ENCODE data around the gene NAT8L.

NAT8L gene

DNA sequence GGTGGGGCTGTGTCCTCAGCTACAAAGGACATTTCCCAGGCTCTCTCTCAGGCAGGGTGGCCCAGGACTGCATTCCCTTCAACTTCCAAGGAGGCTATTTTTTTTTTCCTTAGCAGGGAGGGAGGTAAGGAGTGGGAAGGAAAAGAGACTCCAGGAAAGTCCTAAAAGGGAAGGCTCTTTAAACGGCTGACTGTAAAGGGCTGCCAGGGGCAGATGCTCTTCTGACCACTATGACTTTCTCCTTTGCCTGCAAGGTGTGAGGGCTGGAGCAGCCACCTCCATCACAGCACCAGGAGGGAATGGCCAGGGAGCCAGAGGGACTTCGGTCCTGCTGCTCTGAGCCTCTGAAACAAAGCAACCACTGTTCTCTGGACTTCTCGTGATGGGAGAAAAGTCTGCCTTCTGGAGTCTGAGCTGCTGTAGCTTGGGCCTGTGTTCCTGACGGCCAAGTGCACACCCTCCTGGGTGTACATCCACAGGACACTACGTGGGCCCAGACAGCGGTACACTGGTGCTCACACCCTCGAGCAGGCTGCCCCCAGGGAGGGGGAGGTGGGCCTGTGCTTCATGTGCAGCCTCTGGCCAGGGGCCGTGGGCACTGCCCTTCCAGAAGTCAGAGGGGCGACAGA is 17.9 kb downstream of the NAT8L start:
- DNase-seq = no peak

DNA sequence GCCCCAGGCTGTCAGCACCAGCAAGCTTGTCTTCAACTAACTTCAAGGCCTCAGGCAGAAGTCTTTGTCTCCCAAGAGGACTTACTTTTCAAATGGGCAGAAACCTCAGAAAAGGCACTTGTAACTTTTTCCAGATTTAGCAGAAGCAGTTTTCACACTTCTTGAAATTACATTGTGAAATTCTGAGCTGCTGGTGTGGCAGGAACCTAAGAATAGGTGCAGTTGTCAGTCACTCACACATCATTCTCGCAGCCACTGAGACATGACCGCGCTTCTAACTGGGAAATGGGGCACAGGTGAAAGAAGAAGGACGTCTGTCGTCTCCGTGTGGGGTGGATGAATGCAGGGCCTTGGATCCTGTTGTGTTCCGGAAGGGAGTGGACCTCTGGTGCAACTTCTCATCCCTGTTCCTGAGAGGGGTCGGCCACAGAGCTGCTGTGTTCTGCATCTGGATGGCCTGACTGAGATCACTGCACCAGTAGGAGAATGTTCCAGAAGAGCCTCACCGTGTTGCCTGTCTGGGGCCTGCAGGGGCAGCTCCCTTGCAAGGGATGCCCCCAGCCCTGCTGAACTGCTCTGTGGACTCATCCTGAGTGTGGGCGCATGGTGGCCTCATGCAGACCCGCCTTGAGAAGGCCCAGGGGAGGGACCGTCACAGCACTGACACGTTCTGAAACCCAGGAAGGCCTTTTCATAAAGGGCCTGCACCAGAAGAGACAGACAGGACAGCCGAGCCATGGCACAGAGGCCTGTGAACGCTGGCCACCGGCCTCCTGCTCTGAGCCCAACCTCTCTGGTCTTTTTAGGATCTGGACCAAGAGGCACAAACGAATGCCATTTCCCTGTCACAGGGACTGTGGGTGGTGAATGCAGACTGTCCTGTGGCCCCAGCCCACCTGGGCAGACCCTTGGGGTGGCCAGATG is 18.7 kb downstream of the NAT8L start:
- DNase-seq = no peak

DNA sequence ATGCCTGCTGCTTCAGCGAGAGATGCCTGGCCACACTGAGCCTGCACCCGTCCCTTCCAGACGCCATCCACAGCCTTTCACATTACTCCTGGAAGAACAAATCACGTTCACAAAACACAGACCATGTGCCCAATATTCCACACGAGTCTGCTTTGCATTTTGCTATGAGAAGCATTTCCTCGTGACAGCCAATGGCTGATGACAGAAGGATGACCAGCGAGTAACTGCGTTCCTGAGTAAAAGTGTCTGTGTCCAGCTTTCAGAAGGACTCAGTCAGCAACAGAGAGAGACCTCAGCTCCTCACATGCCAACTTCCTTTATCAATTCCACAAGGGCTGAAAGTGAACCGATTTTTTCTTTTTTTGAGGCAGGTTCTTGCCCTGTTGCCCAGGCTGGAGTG is 19.5 kb downstream of the NAT8L start:
- no peak for DNase-seq

DNA sequence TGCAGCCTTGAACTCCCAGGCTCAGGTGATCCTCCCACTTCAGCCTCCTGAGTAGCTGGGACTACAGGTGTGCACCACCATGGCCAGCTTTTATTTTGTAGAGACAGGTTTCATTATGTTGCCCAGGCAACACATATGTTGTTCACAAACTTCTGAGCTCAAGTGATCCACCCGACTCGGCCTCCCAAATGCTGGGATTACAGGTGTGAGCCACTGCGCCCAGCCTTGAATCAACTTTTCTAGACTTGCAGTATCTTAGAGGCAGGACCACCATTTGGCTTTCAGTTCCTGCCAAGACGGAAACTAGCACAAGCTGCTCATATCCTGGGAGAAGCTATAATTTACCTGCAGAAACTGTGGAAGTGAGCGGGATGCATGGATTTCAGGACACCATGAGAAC is 19.9 kb downstream of the NAT8L start:
- DNase-seq = no peak

DNA sequence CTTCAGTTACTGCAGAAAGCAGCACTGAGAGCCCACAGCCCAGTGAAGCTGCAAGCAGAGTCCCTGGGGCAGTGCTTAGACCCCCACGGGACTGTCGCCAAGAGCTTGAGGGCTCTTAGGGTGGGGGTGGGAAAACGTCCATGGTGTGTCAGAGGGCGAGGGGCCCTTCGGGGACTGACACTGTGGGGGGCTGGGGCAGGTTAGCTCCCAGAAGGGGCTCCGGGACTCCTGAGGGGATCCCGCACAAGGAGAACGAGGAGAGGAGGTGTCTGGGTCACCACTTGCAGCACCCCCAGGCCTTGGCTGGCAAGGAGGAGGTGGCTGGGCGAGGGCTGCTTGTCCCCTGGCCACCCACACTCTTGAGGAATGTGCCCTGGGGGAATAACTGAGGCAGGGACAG is 20.8 kb downstream of the NAT8L start:
- DNase-seq = no peak

DNA sequence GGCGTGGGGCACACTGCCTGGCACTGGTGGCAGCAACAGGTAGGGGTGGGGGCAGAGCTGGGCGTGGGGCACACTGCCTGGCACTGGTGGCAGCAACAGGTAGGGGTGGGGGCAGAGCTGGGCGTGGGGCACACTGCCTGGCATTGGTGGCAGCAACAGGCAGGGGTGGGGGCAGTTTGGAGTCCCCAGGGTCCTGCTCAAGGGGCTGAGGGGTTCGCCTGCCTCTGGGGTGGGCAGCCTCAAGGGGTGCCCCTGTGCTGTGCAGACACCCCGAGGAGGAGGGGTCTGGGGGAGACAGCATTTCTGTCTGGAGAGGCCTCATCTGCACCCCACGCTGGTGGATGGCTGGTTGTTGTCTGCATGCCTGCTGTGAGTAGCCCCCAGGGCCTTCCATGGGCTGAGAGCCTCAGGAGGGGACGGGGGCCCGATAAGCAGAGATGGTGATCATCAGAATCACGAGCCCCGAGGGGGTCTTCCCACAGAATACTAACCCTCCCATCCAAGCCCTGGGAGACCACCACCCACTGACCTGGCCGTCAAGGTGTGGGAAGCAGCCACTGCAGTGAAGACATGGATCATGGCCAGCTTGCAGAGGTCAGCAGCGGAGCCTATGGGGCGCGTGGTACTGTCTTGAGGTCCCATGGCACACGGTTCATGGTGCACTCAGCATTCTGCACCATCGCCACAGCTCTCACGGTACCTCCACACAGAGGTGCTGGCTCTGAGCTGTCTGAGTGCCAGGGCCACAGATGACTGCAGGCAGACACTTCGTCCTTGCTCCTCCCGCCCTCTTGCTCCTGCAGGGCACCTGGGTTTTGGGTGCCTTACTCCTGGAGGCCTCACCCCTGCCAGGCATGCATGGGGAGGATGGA is 21.5 kb downstream of the NAT8L start:
- DNase-seq = no peak

DNA sequence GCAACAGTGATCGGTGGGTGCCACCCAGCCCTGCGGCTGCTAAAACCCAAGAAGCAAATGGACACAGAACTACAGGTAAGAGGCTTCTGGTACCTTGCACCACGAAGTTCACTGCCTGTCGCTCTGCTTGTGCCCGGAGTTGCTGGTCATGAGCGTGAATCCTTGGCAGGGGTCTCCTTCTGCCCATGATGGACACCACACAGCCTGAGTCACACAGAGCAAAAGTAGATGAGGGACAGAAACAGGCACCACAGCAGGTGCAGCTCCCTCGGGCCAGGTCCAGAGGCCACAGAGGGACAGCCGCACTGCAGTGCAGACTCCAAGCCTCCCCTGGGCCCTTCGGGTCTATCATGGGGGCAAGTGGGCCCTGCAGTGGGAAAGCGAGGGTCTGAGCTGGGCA is 22.4 kb downstream of the NAT8L start:
- DNase-seq = no peak

DNA sequence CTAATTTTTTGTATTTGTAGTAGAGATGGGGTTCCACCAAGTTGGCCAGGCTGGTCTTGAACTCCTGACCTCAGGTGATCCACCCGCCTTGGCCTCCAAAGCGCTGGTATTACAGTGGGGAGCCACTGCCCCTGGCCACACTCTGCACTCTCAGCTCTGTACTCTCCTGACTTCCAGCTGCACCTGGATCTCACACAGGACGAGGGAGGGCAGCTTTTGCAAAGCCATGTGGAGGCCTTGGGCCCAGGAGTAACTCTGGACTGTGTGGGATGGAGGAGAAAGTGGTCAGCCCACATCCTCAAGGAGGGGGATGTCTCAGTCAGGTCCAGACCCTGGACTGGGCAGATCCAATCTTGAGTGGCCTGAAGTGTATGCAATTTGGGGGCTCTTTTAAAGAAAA is 23.0 kb downstream of the NAT8L start:
- DNase-seq = no peak

DNA sequence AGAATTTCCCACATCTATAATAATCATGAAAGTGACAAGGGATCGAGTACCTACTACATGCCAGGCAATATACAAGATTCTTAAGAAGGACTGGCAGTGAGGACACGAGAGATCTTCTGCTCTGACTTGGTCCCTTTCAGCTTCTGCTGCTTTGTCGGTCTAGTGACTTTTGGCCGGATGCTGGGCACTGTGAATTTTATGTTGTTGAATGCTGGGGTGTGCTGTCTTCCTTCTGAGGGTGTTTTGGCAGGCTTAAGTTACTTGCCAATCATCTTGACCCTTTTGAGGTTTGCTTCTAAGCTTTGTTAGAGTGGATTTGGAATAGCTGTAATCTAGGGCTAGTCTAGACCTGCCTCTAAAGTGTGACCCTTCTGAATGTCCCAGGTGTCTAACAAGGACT is 23.5 kb downstream of the NAT8L start:
- no peak for DNase-seq

DNA sequence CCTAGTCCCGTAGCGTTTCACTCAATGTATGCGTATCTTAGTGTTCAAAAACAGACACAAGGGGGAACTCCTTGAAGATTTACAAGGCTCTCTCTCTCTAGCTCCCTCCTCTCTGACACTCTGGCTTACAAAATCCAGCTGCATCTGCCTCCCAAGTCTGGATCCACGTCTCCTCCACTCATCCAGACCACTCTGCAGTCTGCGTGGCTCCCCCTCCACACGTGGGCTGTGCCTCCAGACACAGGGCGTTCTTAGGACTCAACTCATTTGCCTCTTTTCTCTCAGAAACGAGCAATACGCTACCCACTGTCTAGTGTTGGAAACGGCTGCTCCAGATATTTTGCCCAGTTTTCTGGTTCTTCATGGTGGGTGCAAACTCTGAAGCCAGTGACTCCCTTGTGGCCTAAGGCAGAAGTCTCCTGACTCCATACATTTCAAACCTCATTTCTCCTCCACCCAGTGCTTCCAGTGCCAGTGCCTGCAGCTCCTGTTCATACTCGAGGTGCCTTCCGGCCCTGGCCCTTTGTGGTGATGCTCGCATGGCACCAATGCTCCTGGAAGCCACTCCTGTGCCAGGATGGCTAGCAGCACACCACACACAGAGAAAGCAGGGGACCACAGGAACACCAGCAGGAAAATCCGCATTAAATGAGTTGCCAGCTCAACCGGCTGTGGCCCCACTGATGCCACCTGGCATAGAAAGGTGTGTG is 24.1 kb downstream of the NAT8L start:
- no peak for DNase-seq

DNA sequence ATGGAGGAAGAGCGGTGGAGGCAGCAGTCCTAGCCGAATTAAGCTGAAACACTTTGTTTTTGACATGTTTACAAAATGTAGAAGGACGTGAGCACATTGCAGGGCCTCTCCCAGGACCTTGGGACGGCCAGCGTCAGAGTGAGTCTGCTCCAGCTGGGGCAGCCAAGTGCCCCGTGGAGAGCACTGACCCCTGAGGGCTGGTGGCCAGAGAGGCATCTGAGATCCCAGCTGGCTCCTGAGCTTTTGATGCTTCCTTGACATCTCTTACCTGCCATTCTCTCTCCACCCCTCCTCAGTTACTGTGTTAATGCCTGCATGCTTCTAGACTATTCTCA is 24.7 kb downstream of the NAT8L start:
- no peak for DNase-seq

DNA sequence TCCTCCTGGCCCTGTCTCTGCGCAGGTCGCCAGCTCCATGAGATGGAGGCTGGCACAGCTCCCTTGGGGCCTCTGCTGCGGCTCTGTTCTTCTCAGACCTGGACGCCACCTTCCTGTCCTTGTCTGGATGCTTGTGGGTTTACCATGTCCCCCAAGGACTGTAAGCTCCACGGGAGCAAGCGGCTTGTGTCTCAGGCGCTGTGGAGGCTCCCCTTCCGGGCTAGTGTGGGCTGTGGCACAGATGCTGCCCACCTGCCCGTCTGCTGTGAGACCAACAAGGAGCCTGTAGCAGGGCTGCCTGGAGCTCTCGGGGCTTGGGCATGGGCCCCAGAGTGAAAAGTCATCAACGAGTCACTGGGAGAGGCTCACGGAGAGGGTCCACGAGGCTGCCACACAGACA is 25.2 kb downstream of the NAT8L start:
- DNase-seq = no peak

DNA sequence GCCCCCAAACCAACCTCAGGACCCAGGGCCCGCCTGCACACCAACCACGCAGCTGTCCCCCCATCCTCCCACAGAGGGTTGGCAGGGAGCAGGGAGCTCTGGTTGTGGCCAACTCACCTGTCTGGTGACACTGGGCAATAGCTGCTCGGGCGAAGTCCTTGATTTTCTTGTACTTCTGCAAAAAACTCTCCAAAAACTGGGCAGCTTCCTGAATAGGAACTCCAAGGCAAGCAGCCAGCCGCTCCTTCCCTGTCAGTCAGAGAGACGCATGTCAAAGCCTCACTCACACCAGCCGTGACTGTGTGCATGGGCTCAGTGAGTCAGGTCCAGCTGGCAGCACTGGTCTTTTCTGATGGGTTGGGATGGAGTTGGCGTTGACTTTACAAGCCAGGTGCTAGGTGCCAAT is 26.4 kb downstream of the NAT8L start:
- DNase-seq = no peak

DNA sequence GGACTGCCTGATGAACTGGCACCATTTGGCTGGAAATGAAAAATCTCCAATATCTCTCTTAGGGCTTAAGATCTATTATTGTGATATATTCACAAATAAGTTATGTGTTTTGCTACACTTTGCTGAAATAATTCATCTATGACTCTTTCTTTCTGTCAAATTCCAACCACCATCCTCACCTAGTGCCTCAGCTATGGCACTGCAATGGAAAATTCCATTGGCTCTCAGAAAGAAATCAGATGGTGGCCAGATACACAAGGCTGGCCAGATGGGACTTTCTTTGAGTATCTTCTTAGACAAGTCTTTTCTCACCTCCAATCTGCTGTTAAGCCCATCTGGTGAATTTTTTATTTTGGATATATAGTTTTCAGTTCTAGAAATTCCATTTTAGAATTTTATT is 28.0 kb downstream of the NAT8L start:
- no peak for DNase-seq

DNA sequence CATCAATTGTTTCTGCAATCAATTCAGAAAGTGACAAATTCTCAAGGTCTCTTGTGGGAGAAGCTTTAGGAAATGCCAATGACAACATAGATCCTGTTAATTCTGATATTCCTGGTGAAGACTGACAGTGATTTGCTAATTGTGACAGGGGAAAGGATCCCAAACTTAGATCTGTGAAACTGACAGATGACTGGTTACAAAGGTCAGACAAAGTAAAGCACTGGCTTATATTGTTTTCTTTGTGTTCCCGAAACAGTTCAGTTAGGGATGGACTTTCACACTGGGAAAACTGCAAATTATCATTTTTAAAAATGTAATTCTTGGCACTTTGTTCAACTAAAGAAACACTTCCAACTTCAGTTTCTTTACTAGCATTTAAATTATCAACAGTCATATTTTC is 30.1 kb downstream of the NAT8L start:
- DNase-seq = no peak

DNA sequence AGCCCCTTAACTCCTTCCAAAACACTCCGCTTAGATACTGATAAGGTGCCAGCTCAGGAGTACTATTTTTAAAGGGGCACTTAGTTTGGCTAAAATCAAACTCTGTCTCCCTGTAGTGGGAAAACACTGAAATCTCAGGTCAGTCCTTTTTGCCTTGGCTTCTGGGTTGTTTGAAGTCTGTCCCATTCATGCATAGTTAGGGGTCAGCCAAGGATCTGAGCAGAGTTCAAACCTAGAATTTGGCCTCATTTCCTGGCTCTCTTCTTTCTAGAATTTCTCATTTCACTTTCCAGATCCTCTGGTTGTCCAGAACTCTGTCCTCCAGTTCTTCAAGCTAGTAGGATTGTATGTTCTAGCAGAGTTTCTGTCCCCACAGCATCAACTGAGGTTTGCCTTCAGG is 31.5 kb downstream of the NAT8L start:
- no peak for DNase-seq

DNA sequence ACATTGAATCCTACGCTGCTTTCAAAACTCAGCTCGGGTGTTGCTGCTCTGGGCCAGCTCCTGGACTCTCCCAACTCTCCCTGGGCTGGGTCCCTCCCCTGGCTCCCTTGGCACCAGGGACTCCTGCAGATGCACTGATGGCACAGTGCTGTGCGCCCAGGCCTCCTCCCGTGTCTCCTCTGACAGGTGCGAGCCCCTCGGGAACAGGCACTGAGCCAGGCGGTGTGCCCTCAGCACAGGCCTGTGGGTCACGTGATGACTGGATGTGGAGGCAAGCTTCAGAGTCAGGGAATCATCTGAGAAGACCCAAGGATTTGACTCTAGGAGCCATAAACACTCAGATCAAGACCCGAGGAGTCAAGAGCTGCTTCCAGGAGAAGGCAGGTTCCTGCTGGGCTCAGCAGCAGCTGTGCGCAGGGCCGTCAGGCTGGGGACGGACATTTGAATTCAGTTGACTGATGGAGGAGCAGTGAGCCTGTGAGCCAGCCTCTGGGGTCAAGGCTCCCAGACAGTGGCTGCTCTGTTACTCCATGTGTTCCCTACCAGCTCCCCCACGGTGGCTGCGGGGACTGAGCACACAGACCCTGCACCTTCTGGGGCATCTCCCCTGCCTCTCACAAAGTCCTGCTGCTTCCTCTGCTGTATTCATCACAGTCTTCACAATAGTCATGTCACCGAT is 33.0 kb downstream of the NAT8L start:
- DNase-seq = no peak

DNA sequence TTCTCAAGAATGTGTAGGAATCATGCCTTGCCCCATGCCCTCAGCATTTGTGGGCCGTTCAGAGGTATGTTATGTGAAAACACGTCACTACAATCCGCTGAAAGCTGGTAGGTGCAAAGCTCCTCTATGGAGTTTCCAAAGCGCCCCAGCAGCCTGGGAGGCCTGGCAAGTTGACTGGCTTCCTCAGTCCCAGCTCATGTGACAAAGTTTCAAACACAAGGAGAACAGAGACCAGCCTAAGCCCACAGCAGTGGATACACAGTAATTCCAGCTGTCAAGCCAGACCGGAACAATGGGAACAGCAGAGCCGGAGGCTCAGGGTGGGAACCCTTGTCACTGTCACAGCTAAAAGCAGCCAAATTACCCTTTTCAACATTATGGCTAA is 33.5 kb downstream of the NAT8L start:
- no peak for DNase-seq

DNA sequence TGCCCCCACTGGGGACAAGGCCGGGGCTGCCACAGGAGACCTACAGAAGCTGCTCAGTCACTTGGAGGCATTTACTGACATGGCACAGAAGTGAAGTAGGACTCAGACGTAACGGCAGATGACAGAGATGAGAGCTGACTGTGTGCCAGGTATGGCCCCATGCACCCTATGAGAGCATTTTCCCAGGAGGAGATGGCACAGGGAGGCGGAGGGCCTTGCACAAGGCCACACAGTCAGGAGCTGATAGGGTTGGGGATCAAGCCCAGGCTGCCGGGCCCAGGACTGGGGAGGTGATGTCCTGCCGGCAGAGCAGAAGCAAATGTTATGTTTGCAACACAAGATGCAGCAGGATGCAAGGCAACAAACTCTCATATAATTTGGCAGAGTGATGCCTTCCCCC is 34.1 kb downstream of the NAT8L start:
- no peak for DNase-seq

DNA sequence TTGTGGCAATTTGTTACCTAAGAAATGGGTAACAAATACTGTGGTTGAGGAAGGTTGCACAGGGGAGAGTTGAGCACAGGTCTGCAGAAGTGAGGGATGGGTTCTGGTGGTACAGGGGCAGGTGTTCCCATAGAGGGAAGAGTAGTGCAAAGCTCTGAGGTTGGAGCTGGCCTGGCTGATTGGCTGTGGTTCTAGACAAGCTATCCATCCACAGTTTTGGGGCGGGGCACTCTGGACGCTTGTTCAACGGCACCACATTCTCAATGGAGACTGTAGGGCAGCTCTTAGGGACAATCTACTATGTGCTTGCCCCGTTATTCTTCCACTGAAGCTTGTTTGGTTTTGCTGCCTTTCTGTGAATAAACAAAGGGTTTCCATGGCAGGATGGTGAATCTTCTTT is 35.4 kb downstream of the NAT8L start:
- no peak for DNase-seq

DNA sequence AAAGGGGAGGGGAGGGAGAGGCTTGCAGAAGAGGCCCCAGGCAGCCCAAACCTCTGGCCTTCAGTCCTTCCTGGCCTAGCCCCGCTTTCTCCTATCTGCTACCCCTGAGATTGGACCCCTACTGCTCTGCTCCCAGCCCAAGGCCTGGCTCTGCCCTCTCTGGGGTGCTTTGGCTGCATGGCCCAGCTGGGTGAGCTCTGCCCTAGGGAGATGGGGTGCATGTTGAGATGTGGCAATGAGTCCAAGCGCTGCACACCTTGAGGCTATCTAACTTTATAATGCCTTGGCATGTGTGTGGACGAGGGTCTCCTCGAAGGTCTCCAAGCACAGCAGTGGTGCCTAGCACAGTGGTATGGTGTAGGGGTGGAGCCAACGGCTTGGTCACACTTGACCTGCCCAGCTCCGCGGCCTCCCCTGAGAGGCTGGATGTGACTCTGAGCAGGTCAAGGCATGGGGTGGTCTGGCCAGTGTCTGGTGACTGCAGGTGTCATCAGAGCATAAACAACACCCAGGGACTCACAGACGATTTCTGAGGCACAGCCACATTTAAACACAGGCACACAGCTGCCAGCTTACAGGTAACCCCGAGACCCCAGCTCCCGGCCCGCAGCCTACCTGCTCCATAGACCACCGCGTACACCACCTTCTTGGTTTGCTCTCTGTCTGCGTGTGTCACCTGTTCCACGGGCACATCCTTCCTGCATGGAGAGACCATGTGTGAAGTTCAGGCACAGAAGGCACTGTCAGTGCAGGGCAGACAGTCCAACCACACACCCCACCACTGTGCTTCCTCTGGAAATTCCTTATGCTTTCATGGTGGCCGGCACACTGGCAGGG is 36.3 kb downstream of the NAT8L start:
- DNase-seq = no peak
